ENCODE measurements around the gene GALNT18.

DNA sequence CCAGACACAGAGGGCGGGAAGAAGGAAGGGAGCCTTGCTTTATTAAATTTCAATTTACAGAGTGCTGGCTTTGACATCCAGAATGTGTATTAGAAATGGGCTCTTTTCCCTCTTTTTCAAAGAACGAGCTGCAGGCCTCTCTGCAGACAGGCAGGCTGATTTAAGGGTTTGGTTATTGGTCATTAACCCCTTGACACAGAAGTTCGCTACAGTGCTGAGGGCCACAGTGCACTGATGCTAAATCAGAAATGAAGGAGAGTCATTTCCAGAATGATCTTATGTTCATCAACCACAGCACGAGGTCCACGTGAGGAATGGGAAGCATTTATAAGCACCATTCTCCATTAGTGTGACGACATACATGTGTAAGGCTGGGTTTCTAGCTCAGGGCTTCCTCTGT lies 320.6 kb downstream of the GALNT18 start:
- TF ChIP-seq, protein P1, sequence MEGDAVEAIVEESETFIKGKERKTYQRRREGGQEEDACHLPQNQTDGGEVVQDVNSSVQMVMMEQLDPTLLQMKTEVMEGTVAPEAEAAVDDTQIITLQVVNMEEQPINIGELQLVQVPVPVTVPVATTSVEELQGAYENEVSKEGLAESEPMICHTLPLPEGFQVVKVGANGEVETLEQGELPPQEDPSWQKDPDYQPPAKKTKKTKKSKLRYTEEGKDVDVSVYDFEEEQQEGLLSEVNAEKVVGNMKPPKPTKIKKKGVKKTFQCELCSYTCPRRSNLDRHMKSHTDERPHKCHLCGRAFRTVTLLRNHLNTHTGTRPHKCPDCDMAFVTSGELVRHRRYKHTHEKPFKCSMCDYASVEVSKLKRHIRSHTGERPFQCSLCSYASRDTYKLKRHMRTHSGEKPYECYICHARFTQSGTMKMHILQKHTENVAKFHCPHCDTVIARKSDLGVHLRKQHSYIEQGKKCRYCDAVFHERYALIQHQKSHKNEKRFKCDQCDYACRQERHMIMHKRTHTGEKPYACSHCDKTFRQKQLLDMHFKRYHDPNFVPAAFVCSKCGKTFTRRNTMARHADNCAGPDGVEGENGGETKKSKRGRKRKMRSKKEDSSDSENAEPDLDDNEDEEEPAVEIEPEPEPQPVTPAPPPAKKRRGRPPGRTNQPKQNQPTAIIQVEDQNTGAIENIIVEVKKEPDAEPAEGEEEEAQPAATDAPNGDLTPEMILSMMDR (IDR thresholded peaks at IDR 0.05; ENCODE audit: low read depth, low read length, missing input control) = no peak
- TF ChIP-seq YY1 (IDR thresholded peaks at IDR 0.05) (no peak), RXRA (IDR thresholded peaks at IDR 0.05) (no peak), JUND (IDR thresholded peaks at IDR 0.05) (no peak), GABPA (IDR thresholded peaks at IDR 0.05 in 1 of 2, conservative IDR thresholded peaks at IDR 0.05 in 1 of 2) (no peak), FOXA1 (IDR thresholded peaks at IDR 0.05) (no peak)
- TF ChIP-seq, protein P2, sequence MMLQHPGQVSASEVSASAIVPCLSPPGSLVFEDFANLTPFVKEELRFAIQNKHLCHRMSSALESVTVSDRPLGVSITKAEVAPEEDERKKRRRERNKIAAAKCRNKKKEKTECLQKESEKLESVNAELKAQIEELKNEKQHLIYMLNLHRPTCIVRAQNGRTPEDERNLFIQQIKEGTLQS (IDR thresholded peaks at IDR 0.05) = no peak
- TF ChIP-seq, protein P3, sequence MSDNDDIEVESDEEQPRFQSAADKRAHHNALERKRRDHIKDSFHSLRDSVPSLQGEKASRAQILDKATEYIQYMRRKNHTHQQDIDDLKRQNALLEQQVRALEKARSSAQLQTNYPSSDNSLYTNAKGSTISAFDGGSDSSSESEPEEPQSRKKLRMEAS (IDR thresholded peaks at IDR 0.05) = no peak

Measured in liver (tissue), 3 donors.